Kidney (tissue), 14 donors: ENCODE data around the gene ADAMTS14. TPM values are rescaled to one million over a fixed set of nuclear protein-coding genes. Genes with fewer than 3 reads are reported as not detected.

Source experiments
- DNase-seq, 5 donors: peaks; one replicate each; pipeline ENCODE4 v3.0.0-alpha.2; 2013 to 2020
- FAIRE-seq: peaks from 2 replicates; lab custom pipeline; 2012; peaks lifted over from hg19 to GRCh38; lab: Jason Lieb, UNC
- H3K27ac ChIP-seq, 2 donors: one replicate each; pipeline ENCODE4 v1.7.0; 2013; ENCODE audit warnings: low read depth in 2 of 2, low read length in 2 of 2, inconsistent platforms in 1 of 2
- H3K27me3 ChIP-seq: one replicate; pipeline ENCODE4 v1.7.1; 2013; ENCODE audit warnings: low read length, inconsistent platforms; ENCODE audit not compliant: control insufficient read depth, insufficient read depth
- H3K36me3 ChIP-seq, 3 donors: one replicate each; pipeline versions ENCODE4 v1.7.0 to v1.7.1; 2013; ENCODE audit warnings: low read length in 3 of 3, control low read depth in 1 of 3, inconsistent platforms in 1 of 3; ENCODE audit not compliant: insufficient read depth in 3 of 3, control insufficient read depth in 2 of 3
- H3K4me1 ChIP-seq, 3 donors: one replicate each; pipeline versions ENCODE4 v1.7.0 to v1.7.1; 2013; ENCODE audit warnings: low read length in 3 of 3, inconsistent platforms in 1 of 3, low read depth in 1 of 3; ENCODE audit not compliant: control insufficient read depth in 2 of 3, insufficient read depth in 2 of 3
- H3K4me3 ChIP-seq, 3 donors: one replicate each; pipeline versions ENCODE4 v1.7.0 to v1.8.1; 2013; ENCODE audit warnings: low read length in 3 of 3, control low read depth in 1 of 3, inconsistent platforms in 1 of 3
- H3K9ac ChIP-seq, 3 donors: one replicate each; pipeline versions ENCODE4 v1.7.0 to v1.7.1; 2013; ENCODE audit warnings: low read length in 3 of 3, control low read depth in 1 of 3, inconsistent platforms in 1 of 3
- H3K9me3 ChIP-seq, 3 donors: one replicate each; pipeline versions ENCODE4 v1.7.0 to v1.7.1; 2013; ENCODE audit warnings: low read length in 3 of 3, control low read depth in 1 of 3, inconsistent platforms in 1 of 3; ENCODE audit not compliant: control insufficient read depth in 2 of 3, insufficient read depth in 1 of 3
- intact Hi-C: fragments of 100-400 bp; cut with DNase I; formaldehyde crosslinking; loops from one replicate; pipeline ENCODE4 v1.11.1; 2022
- polyA plus RNA-seq: library from polyadenylated mRNA; stranded (reverse); fragments of 350-450 nt; fragmentation: Illumina TruSeq; extraction: RNeasy Lipid Tissue Mini Kit (QIAGEN cat#74804); gene quantifications from one replicate; pipeline ENCODE4 v1.2.3, GENCODE V29; 2014; ENCODE audit warnings: low read depth, low replicate concordance; ENCODE audit not compliant: insufficient read depth
- total RNA-seq: library from RNA; stranded (reverse); fragmentation: NEBNext Ultra II Directional; extraction: Animal tissue kit (Norgen Biotek cat#: 25700); gene quantifications from one replicate; pipeline ENCODE4 v1.2.1, GENCODE V29; 2021
- TF ChIP-seq, protein P1 (sequence below): IDR thresholded peaks from 3 replicates; pipeline ENCODE4 v1.5.1; 2012; ENCODE audit warnings: mild to moderate bottlenecking, moderate library complexity, borderline replicate concordance; ENCODE audit not compliant: insufficient read depth; ENCODE audit errors: extremely low read depth
- donor health status: control.
- donor health status: control.
- donor health status: control.
- donor health status: control.
- donor health status: control.
- donor health status: DM: yes; HTN: yes; CAD: no.
- donor health status: Normal renal cell carcinoma (clear cell type).

ADAMTS14 gene
- total and polyA plus RNA-seq, 2 donors from 2014 or later = 0.47 TPM; not detected in 1

DNA sequence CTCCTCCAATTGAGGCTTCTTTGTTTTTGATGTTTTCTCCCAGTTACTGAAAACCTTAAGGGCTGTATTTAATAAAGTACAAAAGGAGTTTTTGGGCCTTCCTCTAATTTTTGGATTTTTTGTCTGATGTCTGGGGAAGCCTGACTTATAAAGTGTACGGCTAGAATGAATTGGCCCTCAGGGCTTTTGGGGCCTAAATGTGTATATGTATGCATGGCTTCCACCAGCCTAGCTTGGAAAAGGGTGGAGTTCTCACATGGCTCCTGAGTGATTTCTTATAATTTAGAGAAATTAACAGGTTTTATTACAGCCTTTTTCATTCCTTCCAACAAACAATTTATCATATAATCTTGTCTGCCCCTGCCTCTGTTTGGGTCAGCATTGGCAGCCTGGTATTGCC, 123.3 kb downstream of the ADAMTS14 start:
- Histone ChIP-seq H3K9ac (no peak overlapping the region), H3K9me3 (no peaks in the 10 kb centered on the region), H3K36me3 (no peaks in the 10 kb centered on the region), H3K27ac (no peak overlapping the region), H3K4me1 (no peaks in the 10 kb centered on the region), H3K4me3 (no peak overlapping the region), H3K27me3 (no peaks in the 10 kb centered on the region)
- intact Hi-C loops = no loop called here
- TF ChIP-seq, protein P1, sequence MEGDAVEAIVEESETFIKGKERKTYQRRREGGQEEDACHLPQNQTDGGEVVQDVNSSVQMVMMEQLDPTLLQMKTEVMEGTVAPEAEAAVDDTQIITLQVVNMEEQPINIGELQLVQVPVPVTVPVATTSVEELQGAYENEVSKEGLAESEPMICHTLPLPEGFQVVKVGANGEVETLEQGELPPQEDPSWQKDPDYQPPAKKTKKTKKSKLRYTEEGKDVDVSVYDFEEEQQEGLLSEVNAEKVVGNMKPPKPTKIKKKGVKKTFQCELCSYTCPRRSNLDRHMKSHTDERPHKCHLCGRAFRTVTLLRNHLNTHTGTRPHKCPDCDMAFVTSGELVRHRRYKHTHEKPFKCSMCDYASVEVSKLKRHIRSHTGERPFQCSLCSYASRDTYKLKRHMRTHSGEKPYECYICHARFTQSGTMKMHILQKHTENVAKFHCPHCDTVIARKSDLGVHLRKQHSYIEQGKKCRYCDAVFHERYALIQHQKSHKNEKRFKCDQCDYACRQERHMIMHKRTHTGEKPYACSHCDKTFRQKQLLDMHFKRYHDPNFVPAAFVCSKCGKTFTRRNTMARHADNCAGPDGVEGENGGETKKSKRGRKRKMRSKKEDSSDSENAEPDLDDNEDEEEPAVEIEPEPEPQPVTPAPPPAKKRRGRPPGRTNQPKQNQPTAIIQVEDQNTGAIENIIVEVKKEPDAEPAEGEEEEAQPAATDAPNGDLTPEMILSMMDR = no peak
- FAIRE-seq (no peak), DNase-seq (no peak)

DNA sequence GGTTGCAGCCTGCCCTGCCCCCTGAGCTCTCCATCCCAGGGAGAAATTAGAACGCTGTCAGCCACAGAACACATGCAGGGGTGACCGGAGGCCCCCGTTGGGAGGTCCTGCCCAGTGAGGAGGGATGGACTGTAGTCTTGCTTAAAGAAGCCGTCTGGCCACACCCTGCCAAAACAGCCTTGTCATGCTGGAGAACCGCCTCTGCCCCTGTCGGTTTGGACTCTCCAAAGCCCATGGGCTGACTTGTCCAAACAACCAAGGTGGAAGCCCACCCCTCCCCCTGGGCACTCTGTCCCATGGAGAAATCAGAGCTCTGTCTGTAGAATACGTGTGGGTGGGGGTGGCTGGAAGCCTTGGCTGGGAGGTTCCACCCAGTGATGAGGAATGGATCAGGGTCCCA, 125.5 kb downstream of the ADAMTS14 start:
- DNase-seq (no peak), FAIRE-seq (no peak)
- Histone ChIP-seq H3K9me3 (no peaks in the 10 kb centered on the region), H3K36me3 (no peaks in the 10 kb centered on the region), H3K27me3 (no peaks in the 10 kb centered on the region), H3K4me1 (no peaks in the 10 kb centered on the region), H3K4me3 (no peak overlapping the region), H3K27ac (no peak overlapping the region), H3K9ac (no peak overlapping the region)
- TF ChIP-seq, protein P1 = no peak
- intact Hi-C loops = no loop called here

DNA sequence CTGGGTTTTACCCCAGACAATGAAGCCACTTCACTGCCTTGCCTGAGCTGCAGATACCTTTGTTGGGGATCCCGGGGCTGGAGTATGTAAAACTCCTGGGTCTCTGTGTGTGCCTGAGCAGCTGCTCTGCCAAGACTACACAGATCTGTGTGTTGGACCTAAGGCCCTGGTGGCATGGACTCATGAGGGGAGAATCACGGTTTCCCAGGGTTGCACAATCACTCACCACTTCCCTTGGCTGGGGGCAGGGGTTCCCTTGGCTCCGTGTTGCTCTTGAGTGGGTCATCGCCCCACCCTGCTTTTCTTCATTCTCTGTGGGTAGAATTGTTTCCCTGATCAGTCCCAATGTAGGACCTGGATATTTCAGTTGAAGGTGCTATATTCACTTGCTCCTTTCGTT, 126.8 kb downstream of the ADAMTS14 start:
- DNase-seq (no peak), FAIRE-seq (no peak)
- TF ChIP-seq, protein P1 = no peak
- intact Hi-C loops = no loop called here
- H3K9me3 ChIP-seq = no peaks in the 10 kb centered on the region
- H3K27me3 ChIP-seq = no peaks in the 10 kb centered on the region
- no peaks in the 10 kb centered on the region for H3K36me3 ChIP-seq
- H3K27ac ChIP-seq = no peak overlapping the region
- no peak overlapping the region for H3K9ac ChIP-seq
- H3K4me1 ChIP-seq = no peaks in the 10 kb centered on the region
- no peak overlapping the region for H3K4me3 ChIP-seq

DNA sequence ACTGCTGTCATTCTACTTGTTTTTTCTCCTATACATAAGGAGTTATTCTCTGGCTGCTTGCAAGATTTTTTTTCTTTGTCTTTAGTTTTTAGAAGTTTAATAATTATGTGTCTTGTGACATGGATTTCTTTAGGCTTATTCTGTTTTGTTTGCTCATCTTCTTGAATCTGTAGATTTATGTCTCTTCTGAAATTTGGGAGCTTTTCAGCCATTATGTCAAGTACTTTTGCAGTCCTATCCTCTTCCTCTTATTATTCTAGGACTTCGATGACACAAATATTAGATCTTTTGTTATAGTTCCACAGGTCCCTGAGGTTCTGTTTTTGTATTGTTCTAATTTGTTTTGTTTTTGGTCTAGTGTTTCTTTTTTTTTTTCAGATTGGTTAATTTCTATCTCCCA, 129.5 kb downstream of the ADAMTS14 start:
- no peak overlapping the region for H3K27ac ChIP-seq
- intact Hi-C loops = no loop called here
- no peaks in the 10 kb centered on the region for H3K9me3 ChIP-seq
- H3K36me3 ChIP-seq = no peaks in the 10 kb centered on the region
- TF ChIP-seq, protein P1 = no peak
- no peak overlapping the region for H3K9ac ChIP-seq
- H3K27me3 ChIP-seq = no peaks in the 10 kb centered on the region
- no peak overlapping the region for H3K4me3 ChIP-seq
- peaks cover 0 to 6% (median 0%) of the 10 kb centered on the region in 3 donors for H3K4me1 ChIP-seq
- no peak for FAIRE-seq
- DNase-seq = no peak
